ENCODE results near the gene ERBB4. TPM values are rescaled to one million over a fixed set of nuclear protein-coding genes. Genes with fewer than 3 reads are reported as not detected.

ERBB4 gene
- total and polyA plus RNA-seq, 7 donors = under 0.01 to 0.33 (median 0.08) TPM; not detected in 1

DNA sequence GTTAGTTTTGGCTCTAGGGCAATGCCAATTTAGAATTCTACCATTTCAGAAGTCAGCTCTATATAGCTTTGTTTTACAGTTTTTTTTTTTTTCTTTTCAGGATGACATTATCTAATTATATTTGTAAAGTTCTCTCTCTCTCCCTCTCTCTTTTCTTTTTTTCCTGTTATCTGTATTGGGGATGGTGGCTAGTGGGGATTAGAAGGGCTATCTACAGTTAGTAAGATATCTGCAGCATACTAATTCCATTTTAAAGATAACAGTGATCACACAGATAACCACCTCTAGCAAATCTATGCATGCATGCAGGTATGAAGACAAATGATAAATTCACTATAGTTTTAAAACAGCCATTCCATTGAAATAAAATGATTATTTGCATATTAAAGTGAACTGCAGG lies 438.9 kb downstream of the ERBB4 start:
- H3K9me3 ChIP-seq = no peaks in the 10 kb centered on the region
- intact Hi-C loops (cut with DNase I) = no loop called here
- no peak for TF ChIP-seq POLR2AphosphoS5 (IDR thresholded peaks at IDR 0.05)
- TF ChIP-seq, protein P1, sequence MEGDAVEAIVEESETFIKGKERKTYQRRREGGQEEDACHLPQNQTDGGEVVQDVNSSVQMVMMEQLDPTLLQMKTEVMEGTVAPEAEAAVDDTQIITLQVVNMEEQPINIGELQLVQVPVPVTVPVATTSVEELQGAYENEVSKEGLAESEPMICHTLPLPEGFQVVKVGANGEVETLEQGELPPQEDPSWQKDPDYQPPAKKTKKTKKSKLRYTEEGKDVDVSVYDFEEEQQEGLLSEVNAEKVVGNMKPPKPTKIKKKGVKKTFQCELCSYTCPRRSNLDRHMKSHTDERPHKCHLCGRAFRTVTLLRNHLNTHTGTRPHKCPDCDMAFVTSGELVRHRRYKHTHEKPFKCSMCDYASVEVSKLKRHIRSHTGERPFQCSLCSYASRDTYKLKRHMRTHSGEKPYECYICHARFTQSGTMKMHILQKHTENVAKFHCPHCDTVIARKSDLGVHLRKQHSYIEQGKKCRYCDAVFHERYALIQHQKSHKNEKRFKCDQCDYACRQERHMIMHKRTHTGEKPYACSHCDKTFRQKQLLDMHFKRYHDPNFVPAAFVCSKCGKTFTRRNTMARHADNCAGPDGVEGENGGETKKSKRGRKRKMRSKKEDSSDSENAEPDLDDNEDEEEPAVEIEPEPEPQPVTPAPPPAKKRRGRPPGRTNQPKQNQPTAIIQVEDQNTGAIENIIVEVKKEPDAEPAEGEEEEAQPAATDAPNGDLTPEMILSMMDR (IDR thresholded peaks at IDR 0.05) = no peak
- no peak for TF ChIP-seq POLR2A (IDR thresholded peaks at IDR 0.05)
- no peak for TF ChIP-seq EP300 (IDR thresholded peaks at IDR 0.05)

DNA sequence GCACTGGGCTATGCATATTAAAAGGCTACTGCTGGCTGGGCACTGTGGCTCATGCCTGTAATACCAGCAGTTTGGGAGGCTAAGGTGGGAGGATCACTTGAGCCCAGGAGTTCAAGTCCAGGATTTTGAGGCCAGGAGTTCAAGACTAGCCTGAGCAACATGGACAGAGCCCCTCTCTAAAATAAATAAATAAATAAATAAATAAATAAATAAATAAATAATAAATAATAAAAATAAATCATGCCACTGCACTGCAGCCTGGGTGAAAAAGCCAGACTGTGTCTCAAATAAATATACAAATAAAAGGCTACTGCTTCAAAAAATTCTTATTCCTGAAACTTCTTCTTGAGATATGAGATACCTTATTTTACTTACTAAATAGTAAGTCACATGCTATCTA lies 439.6 kb downstream of the ERBB4 start:
- intact Hi-C loops (cut with DNase I) = no loop called here
- H3K4me3 ChIP-seq = no peak overlapping the region
- TF ChIP-seq, protein P1 (IDR thresholded peaks at IDR 0.05) = no peak
- TF ChIP-seq POLR2AphosphoS5 (IDR thresholded peaks at IDR 0.05) (no peak), EP300 (IDR thresholded peaks at IDR 0.05) (no peak)
- no peaks in the 10 kb centered on the region for H3K9me3 ChIP-seq
- no peaks in the 10 kb centered on the region for H3K27me3 ChIP-seq
- H3K4me1 ChIP-seq = no peaks in the 10 kb centered on the region
- no peak overlapping the region for H3K27ac ChIP-seq
- no peaks in the 10 kb centered on the region for H3K36me3 ChIP-seq
- DNase-seq = no peak

More for the DNA sequence above, 438.9 kb downstream of the ERBB4 start:
- H3K4me1 ChIP-seq = no peaks in the 10 kb centered on the region
- DNase-seq = no peak
- no peak overlapping the region for H3K27ac ChIP-seq
- no peak overlapping the region for H3K4me3 ChIP-seq
- H3K27me3 ChIP-seq = no peaks in the 10 kb centered on the region
- no peaks in the 10 kb centered on the region for H3K36me3 ChIP-seq

DNA sequence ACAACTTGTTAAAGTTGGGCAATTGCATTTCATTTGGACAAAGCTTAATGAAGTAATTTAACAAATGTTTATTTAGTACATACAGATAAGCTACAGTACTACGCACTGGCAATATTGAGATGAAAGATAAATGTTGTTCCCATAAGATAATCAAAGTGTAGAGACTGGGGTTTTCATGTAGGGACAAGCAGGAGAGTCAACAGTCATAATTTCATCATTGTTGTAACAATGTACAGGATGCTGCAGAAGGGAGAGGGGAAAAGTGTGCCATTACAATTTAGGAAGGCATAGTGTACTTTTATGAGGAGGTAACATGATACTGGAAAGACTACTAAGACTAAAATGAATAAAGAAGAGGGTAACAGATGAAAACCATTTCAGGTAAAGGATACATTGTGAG lies 441.6 kb downstream of the ERBB4 start:
- Histone ChIP-seq H3K9me3 (no peaks in the 10 kb centered on the region), H3K36me3 (no peaks in the 10 kb centered on the region), H3K27ac (no peak overlapping the region), H3K4me1 (no peaks in the 10 kb centered on the region), H3K4me3 (no peak overlapping the region), H3K27me3 (no peaks in the 10 kb centered on the region)
- TF ChIP-seq, protein P1 (IDR thresholded peaks at IDR 0.05) = no peak
- TF ChIP-seq EP300 (IDR thresholded peaks at IDR 0.05) = no peak
- TF ChIP-seq POLR2A (IDR thresholded peaks at IDR 0.05) = no peak
- no peak for TF ChIP-seq POLR2AphosphoS5 (IDR thresholded peaks at IDR 0.05)
- 23 to 66% methylated on average over 1 of the region's 1 CpG for WGBS, 2 donors
- intact Hi-C loops (cut with DNase I) = no loop called here
- no peak for DNase-seq

DNA sequence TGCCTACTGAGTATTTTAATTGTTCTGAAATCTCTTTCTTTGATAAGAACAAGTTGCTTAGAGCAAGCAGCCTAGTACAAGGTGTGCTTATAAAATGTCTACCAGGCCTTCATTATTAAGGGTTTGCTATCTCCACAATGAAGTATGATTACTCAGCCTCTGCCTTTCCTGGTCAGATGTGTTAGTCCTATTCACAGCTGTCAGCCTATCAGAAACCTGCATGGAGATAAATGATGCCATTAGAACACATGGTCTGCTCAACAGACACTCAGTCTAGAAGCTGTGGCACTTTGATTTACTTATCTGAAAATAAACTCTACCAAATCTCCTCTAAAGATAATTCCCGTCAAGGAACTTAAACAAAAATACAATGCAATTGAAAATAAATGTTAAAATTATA lies 448.7 kb downstream of the ERBB4 start:
- Histone ChIP-seq H3K36me3 (no peaks in the 10 kb centered on the region), H3K9me3 (no peaks in the 10 kb centered on the region), H3K27ac (no peak overlapping the region), H3K27me3 (no peaks in the 10 kb centered on the region), H3K4me3 (no peak overlapping the region), H3K4me1 (no peaks in the 10 kb centered on the region)
- no peak for DNase-seq
- WGBS, 2 donors = 54 to 75% methylated on average over 1 of the region's 1 CpG
- intact Hi-C loops (cut with DNase I) = no loop called here
- TF ChIP-seq POLR2AphosphoS5 (IDR thresholded peaks at IDR 0.05) (no peak), POLR2A (IDR thresholded peaks at IDR 0.05) (no peak), EP300 (IDR thresholded peaks at IDR 0.05) (no peak)
- TF ChIP-seq, protein P1 (IDR thresholded peaks at IDR 0.05) = no peak

DNA sequence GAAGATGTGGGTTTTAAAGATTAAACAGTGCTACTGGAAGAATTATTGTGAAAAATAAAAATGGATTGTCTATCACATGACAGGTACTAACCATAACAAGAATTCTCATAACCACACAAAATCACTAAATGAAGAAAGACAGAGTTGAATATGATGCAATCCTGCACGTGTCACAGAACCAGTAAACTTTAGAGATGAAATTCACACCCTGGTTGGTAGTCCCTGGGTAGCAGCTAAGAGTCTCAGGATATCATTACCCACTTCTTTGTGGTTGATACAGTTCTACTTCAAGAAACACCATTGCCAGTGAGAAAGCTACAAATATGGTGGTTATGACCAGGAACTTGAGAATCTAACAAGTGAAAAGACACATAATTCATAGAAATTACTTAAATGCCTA lies 450.2 kb downstream of the ERBB4 start:
- no peak for TF ChIP-seq POLR2A (IDR thresholded peaks at IDR 0.05)
- H3K4me3 ChIP-seq = no peak overlapping the region
- no peak for DNase-seq
- intact Hi-C loops (cut with DNase I) = no loop called here
- H3K27ac ChIP-seq = no peak overlapping the region
- no peaks in the 10 kb centered on the region for H3K36me3 ChIP-seq
- no peaks in the 10 kb centered on the region for H3K27me3 ChIP-seq
- H3K9me3 ChIP-seq = no peaks in the 10 kb centered on the region
- H3K4me1 ChIP-seq = no peaks in the 10 kb centered on the region
- WGBS, 2 donors = 38 to 53% methylated on average over 1 of the region's 1 CpG
